ENCODE measurements around the gene SRGAP2C. TPM values are rescaled to one million over a fixed set of nuclear protein-coding genes. Genes with fewer than 3 reads are reported as not detected.
"Not testable (repeated sequence)": the region's sequence is repeated elsewhere in the genome, so short reads cannot be mapped to it uniquely, and the experiment has no call there.

SRGAP2C gene
- total RNA-seq, 1 experiment from 2014 or later = 26.2 TPM

DNA sequence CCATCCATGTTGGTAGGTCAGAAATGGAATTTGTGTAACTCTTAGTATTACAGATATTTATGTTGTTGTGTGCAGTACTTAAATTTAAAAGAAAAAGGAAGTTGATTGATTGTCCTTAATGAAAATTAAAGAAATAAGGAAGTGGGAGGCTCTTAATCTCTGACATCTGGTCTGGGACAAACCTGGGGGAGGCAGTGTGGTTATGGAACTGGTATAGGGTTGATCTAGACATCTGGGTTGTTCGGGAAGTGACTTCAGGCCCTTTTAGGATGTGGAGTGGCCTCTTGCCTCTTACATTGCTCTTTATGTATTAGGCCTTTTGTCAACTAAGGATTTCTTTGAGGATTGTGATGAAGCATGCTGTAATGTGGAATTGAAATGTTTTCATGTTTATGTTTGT lies 15.5 kb downstream of the SRGAP2C start:
- not testable (repeated sequence) for H3K4me1 ChIP-seq (ENCODE audit: low read length); H3K4me2 ChIP-seq (ENCODE audit: low read depth, low read length, poor library complexity, severe bottlenecking); H3K9ac ChIP-seq (ENCODE audit: low read length); H3K27ac ChIP-seq (ENCODE audit: low read length); H3K9me3 ChIP-seq (ENCODE audit: low read length); H3K9me2 ChIP-seq (replicated peaks; ENCODE audit: insufficient read depth, low read length); H4K20me1 ChIP-seq (ENCODE audit: insufficient read depth, low read depth, low read length); H3K36me3 ChIP-seq (ENCODE audit: insufficient read depth, low read length); H3K27me3 ChIP-seq (ENCODE audit: low read length); H2AFZ ChIP-seq (ENCODE audit: low read length); DNase-seq; H3K4me3 ChIP-seq (ENCODE audit: low read length)
- H3K79me2 ChIP-seq (ENCODE audit: low read length) = peaks cover 18% of the 10 kb centered on the region

DNA sequence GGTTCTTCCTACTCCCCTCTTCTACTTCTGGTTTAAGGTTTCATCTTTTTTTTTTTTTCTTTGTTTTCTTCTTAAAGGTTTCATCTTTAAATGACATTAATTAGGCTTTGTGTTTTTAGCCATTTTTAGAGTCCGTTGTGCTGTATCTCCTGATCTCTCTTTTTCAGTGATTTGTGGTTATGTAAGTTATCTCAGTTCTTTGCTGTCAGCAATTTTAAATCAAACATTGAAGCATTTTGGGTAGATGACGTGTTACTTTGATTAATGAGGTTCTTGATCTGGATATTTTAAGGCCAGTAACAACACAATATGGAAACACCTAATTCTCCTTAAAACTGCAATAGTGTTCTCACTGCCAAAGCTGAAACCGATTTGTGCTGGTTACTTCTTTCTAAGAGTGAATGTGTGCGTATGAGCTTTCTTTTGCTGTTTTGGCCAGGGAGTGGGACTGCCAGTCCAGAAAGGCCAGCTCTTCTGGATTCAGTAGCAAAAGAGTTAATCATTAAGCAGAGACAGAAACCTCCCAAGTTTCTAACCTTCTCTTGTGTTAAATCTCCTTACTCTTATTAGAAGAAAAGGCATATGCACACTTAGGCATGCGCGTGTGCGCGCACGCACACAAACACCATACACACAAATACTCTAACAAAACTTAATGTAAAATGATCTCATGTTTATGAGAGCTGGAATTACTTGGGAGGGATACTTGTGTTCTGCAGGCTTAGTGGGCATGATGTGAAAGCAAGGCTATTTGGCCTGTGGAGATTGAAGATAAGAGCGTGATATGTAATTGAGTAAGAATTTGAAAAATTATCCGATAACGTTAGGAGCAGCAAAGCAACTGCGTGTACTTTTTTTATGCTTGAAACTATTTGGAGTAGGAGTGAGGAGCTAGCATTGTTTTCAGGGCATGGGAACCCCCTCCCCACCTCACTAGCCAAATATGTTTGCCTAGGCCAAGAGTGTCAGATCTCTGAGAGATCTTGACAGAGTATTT lies 16.5 kb downstream of the SRGAP2C start:
- H3K9ac ChIP-seq (ENCODE audit: low read length); H3K9me2 ChIP-seq (replicated peaks; ENCODE audit: insufficient read depth, low read length); H3K36me3 ChIP-seq (ENCODE audit: insufficient read depth, low read length); H3K27ac ChIP-seq (ENCODE audit: low read length); H3K27me3 ChIP-seq (ENCODE audit: low read length); H2AFZ ChIP-seq (ENCODE audit: low read length); H3K4me2 ChIP-seq (ENCODE audit: low read depth, low read length, poor library complexity, severe bottlenecking); DNase-seq; H3K4me1 ChIP-seq (ENCODE audit: low read length); H4K20me1 ChIP-seq (ENCODE audit: insufficient read depth, low read depth, low read length); H3K9me3 ChIP-seq (ENCODE audit: low read length); H3K4me3 ChIP-seq (ENCODE audit: low read length): not testable (repeated sequence)
- H3K79me2 ChIP-seq (ENCODE audit: low read length) = peaks cover 20% of the 10 kb centered on the region

GRCh38 chr1:121202986-121203385 lies 18.2 kb downstream of the SRGAP2C start:
- not testable (repeated sequence) for H4K20me1 ChIP-seq (ENCODE audit: insufficient read depth, low read depth, low read length); H3K27ac ChIP-seq (ENCODE audit: low read length); H3K9me3 ChIP-seq (ENCODE audit: low read length); H2AFZ ChIP-seq (ENCODE audit: low read length); H3K9ac ChIP-seq (ENCODE audit: low read length); H3K4me1 ChIP-seq (ENCODE audit: low read length); H3K9me2 ChIP-seq (replicated peaks; ENCODE audit: insufficient read depth, low read length); H3K4me3 ChIP-seq (ENCODE audit: low read length); H3K27me3 ChIP-seq (ENCODE audit: low read length); H3K4me2 ChIP-seq (ENCODE audit: low read depth, low read length, poor library complexity, severe bottlenecking); H3K36me3 ChIP-seq (ENCODE audit: insufficient read depth, low read length)
- H3K79me2 ChIP-seq (ENCODE audit: low read length) = peaks cover 23% of the 10 kb centered on the region
- DNase-seq = peak; percentile 14

- H3K4me1 ChIP-seq (ENCODE audit: low read length); H3K36me3 ChIP-seq (ENCODE audit: insufficient read depth, low read length); H3K9me3 ChIP-seq (ENCODE audit: low read length); H3K27ac ChIP-seq (ENCODE audit: low read length); H3K27me3 ChIP-seq (ENCODE audit: low read length); H3K9me2 ChIP-seq (replicated peaks; ENCODE audit: insufficient read depth, low read length); H3K4me3 ChIP-seq (ENCODE audit: low read length); H3K4me2 ChIP-seq (ENCODE audit: low read depth, low read length, poor library complexity, severe bottlenecking); H4K20me1 ChIP-seq (ENCODE audit: insufficient read depth, low read depth, low read length); H3K9ac ChIP-seq (ENCODE audit: low read length); H2AFZ ChIP-seq (ENCODE audit: low read length); DNase-seq: not testable (repeated sequence)
- peaks cover 21% of the 10 kb centered on the region for H3K79me2 ChIP-seq (ENCODE audit: low read length)
Observed at GRCh38 chr1:121205786-121206711, 21.3 kb downstream of the SRGAP2C start.

DNA sequence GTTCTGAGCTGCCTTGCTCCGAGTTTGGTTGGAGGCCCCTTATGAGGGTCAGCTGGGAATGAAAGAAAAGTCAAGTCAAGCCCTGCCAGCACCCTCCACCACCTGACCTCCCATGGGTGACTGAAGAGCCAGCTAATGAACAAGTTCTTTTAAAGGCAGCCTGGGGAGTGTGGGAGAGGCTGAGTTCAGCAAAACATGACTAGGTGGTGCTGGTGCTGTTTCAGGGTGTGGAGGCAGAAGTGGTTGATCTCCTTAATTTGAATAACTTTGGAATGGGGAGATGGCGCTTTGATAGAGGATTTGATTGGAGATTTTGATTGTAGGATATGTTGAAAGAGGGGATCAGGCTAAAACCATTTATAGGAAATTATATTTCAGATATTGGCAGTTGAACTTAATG lies 22.6 kb downstream of the SRGAP2C start:
- not testable (repeated sequence) for H3K4me2 ChIP-seq (ENCODE audit: low read depth, low read length, poor library complexity, severe bottlenecking); H3K9me2 ChIP-seq (replicated peaks; ENCODE audit: insufficient read depth, low read length); DNase-seq; H3K27me3 ChIP-seq (ENCODE audit: low read length); H3K9ac ChIP-seq (ENCODE audit: low read length); H3K36me3 ChIP-seq (ENCODE audit: insufficient read depth, low read length); H3K9me3 ChIP-seq (ENCODE audit: low read length); H2AFZ ChIP-seq (ENCODE audit: low read length); H3K27ac ChIP-seq (ENCODE audit: low read length); H3K4me1 ChIP-seq (ENCODE audit: low read length); H4K20me1 ChIP-seq (ENCODE audit: insufficient read depth, low read depth, low read length); H3K4me3 ChIP-seq (ENCODE audit: low read length)
- H3K79me2 ChIP-seq (ENCODE audit: low read length) = peaks cover 13% of the 10 kb centered on the region

DNA sequence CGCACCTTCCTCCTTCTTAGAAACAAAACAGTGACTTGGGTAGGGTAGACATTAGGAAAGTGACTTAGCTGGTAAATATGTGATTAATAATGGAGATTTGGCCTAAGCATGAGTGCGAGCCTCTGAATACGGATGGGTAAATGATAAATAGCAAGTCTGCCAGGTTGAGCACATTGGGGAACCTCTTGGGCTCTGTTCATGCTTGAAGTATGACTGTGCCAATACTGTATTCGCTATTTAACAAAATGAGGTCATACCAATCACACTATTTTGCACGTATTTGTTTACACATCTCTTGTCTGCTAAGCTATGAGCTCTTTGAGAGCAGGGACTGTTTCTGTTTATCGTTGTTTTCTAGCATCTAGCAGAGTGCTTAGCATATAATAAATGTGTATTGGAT lies 23.6 kb downstream of the SRGAP2C start:
- not testable (repeated sequence) for H2AFZ ChIP-seq (ENCODE audit: low read length); H4K20me1 ChIP-seq (ENCODE audit: insufficient read depth, low read depth, low read length)

GRCh38 chr1:121210778-121211177 lies 26.0 kb downstream of the SRGAP2C start:
- H3K9me3 ChIP-seq (ENCODE audit: low read length); H4K20me1 ChIP-seq (ENCODE audit: insufficient read depth, low read depth, low read length); H3K4me3 ChIP-seq (ENCODE audit: low read length); DNase-seq; H3K4me2 ChIP-seq (ENCODE audit: low read depth, low read length, poor library complexity, severe bottlenecking); H2AFZ ChIP-seq (ENCODE audit: low read length); H3K9ac ChIP-seq (ENCODE audit: low read length); H3K4me1 ChIP-seq (ENCODE audit: low read length); H3K9me2 ChIP-seq (replicated peaks; ENCODE audit: insufficient read depth, low read length); H3K36me3 ChIP-seq (ENCODE audit: insufficient read depth, low read length); H3K27ac ChIP-seq (ENCODE audit: low read length); H3K27me3 ChIP-seq (ENCODE audit: low read length): not testable (repeated sequence)
- peaks cover 12% of the 10 kb centered on the region for H3K79me2 ChIP-seq (ENCODE audit: low read length)

More for the DNA sequence above, 23.6 kb downstream of the SRGAP2C start:
- H3K4me2 ChIP-seq (ENCODE audit: low read depth, low read length, poor library complexity, severe bottlenecking); H3K27me3 ChIP-seq (ENCODE audit: low read length); H3K4me1 ChIP-seq (ENCODE audit: low read length); H3K27ac ChIP-seq (ENCODE audit: low read length); H3K36me3 ChIP-seq (ENCODE audit: insufficient read depth, low read length); H3K9me3 ChIP-seq (ENCODE audit: low read length); H3K9me2 ChIP-seq (replicated peaks; ENCODE audit: insufficient read depth, low read length); H3K4me3 ChIP-seq (ENCODE audit: low read length); DNase-seq; H3K9ac ChIP-seq (ENCODE audit: low read length): not testable (repeated sequence)
- peaks cover 12% of the 10 kb centered on the region for H3K79me2 ChIP-seq (ENCODE audit: low read length)

DNA sequence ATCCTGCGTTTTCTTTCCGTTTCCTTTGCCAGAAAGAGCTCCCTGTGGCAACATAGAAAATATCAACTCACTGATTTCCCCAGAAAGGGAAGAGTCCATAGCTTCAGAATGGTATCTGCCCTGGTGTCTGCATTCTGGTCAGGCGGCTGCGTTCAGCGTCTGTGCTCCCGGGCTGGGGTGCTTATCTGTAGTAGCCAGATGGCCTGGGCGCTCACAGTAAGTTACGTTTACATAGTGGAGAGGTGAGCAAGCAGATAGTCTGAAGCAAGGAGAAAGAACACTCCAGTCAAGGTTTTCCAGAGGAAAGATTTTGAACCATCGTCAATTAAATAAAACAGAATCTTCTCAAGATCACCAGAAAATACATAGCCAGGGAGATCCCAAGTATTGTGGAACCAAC lies 28.7 kb downstream of the SRGAP2C start:
- not testable (repeated sequence) for H4K20me1 ChIP-seq (ENCODE audit: insufficient read depth, low read depth, low read length); H3K27ac ChIP-seq (ENCODE audit: low read length); H2AFZ ChIP-seq (ENCODE audit: low read length); H3K9ac ChIP-seq (ENCODE audit: low read length); H3K4me1 ChIP-seq (ENCODE audit: low read length); H3K36me3 ChIP-seq (ENCODE audit: insufficient read depth, low read length); H3K4me3 ChIP-seq (ENCODE audit: low read length); H3K4me2 ChIP-seq (ENCODE audit: low read depth, low read length, poor library complexity, severe bottlenecking); DNase-seq; H3K9me2 ChIP-seq (replicated peaks; ENCODE audit: insufficient read depth, low read length); H3K9me3 ChIP-seq (ENCODE audit: low read length); H3K27me3 ChIP-seq (ENCODE audit: low read length)
- peaks cover 11% of the 10 kb centered on the region for H3K79me2 ChIP-seq (ENCODE audit: low read length)

Measured in Karpas-422 (cell line).